ENCODE data around the gene DHCR24. TPM values are rescaled to one million over a fixed set of nuclear protein-coding genes. Genes with fewer than 3 reads are reported as not detected.
"Not testable (repeated sequence)": the region's sequence is repeated elsewhere in the genome, so short reads cannot be mapped to it uniquely, and the experiment has no call there.

DHCR24 gene
- total RNA-seq, 1 donor from 2014 or later = 87.2 TPM

GRCh38 chr1:54922040-54922761 is 35.2 kb upstream of the DHCR24 start:
- Mint-ChIP-seq H3K27ac (ENCODE audit: unreplicated experiment) (no peak overlapping the region), H3K27me3 (ENCODE audit: unreplicated experiment) (no peaks in the 10 kb centered on the region), H3K36me3 (ENCODE audit: unreplicated experiment) (no peaks in the 10 kb centered on the region), H3K4me1 (ENCODE audit: unreplicated experiment) (peaks cover 11% of the 10 kb centered on the region), H3K4me3 (ENCODE audit: unreplicated experiment) (no peak overlapping the region), H3K9me3 (ENCODE audit: unreplicated experiment) (no peaks in the 10 kb centered on the region)
- DNase-seq (ENCODE audit: extremely low spot score, unreplicated experiment) = no peak
- no peak for TF ChIP-seq CTCF (IDR thresholded peaks at IDR 0.05)

DNA sequence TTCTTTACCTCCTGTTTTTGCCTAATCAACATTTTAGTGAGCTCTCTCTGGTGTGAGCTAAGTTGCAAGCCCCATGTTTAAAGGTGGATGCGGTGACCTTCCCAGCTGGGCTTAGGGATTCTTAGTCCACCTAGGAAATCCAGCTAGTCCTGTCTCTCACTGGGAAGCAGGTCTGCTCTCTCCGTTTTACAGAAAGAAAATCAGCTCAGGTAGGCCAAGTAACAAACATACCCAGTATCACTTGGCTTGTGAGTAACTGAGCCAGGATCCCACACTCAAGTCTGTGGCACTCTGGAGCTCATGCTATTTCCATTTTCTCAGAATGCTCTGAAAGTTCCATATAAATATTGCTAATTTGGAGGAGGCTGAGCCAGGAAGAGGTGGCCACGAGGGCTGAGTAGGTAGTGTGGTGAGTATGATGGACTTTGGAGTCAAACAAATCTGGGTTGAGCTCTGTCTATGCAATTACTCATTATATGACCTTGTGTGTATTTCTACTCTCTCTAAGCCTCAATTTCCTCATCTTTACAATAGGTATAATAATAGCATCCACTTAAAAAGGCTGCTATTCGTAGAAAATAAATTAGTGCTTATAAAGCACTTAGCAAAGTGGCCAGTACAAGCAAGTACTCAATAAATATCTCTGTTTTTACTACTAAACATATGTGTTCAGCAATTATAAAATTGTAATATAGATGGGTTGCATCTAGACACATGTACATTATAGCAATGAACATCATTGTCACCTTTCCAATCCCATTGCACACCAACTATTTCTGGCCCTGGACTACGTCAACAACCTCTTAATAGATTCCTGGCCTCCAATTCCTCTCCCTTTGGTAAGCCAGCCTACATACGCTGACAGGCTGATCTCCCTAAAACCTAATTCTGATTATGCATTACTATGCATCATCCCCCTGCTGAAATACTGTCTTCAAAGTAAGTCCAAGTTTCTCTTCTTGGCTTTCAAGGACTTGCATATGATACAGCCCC is 32.7 kb upstream of the DHCR24 start:
- H3K27me3 Mint-ChIP-seq (ENCODE audit: unreplicated experiment) = no peaks in the 10 kb centered on the region
- H3K4me3 Mint-ChIP-seq (ENCODE audit: unreplicated experiment) = no peak overlapping the region
- H3K9me3 Mint-ChIP-seq (ENCODE audit: unreplicated experiment) = no peaks in the 10 kb centered on the region
- no peaks in the 10 kb centered on the region for H3K36me3 Mint-ChIP-seq (ENCODE audit: unreplicated experiment)
- H3K27ac Mint-ChIP-seq (ENCODE audit: unreplicated experiment) = no peak overlapping the region
- TF ChIP-seq CTCF (IDR thresholded peaks at IDR 0.05) = no peak
- H3K4me1 Mint-ChIP-seq (ENCODE audit: unreplicated experiment) = peaks cover 2% of the 10 kb centered on the region
- DNase-seq (ENCODE audit: extremely low spot score, unreplicated experiment) = no peak

- H3K36me3 Mint-ChIP-seq (ENCODE audit: unreplicated experiment); H3K4me1 Mint-ChIP-seq (ENCODE audit: unreplicated experiment); DNase-seq (ENCODE audit: extremely low spot score, unreplicated experiment); H3K9me3 Mint-ChIP-seq (ENCODE audit: unreplicated experiment); H3K27ac Mint-ChIP-seq (ENCODE audit: unreplicated experiment); H3K27me3 Mint-ChIP-seq (ENCODE audit: unreplicated experiment); H3K4me3 Mint-ChIP-seq (ENCODE audit: unreplicated experiment): not testable (repeated sequence)
Observed at GRCh38 chr1:54911076-54911475, 24.1 kb upstream of the DHCR24 start.

DNA sequence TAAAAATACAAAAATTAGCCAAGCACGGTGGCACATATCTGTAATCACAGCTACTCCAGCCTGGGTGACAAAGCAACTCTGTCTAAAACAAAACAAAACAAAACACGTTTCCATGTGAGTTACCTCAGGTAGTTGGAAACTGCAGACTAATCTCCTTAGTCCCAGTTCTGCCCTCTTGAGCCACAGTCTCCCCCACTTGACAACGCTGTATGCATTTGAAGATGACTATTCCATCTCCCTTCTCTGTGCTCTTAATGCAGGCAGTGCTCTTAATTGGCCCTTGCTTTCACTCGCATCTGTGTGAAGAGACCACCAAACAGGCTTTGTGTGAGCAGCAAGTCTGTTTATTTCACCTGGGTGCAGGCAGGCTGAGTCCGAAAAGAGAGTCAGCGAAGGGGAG is 19.6 kb upstream of the DHCR24 start:
- H3K9me3 Mint-ChIP-seq (ENCODE audit: unreplicated experiment) = no peaks in the 10 kb centered on the region
- no peaks in the 10 kb centered on the region for H3K27me3 Mint-ChIP-seq (ENCODE audit: unreplicated experiment)
- no peak overlapping the region for H3K4me3 Mint-ChIP-seq (ENCODE audit: unreplicated experiment)
- H3K27ac Mint-ChIP-seq (ENCODE audit: unreplicated experiment) = no peak overlapping the region
- DNase-seq (ENCODE audit: extremely low spot score, unreplicated experiment) = no peak
- no peak for TF ChIP-seq CTCF (IDR thresholded peaks at IDR 0.05)
- H3K36me3 Mint-ChIP-seq (ENCODE audit: unreplicated experiment) = no peaks in the 10 kb centered on the region
- peaks cover 21% of the 10 kb centered on the region for H3K4me1 Mint-ChIP-seq (ENCODE audit: unreplicated experiment)

- Mint-ChIP-seq H3K27me3 (ENCODE audit: unreplicated experiment) (no peaks in the 10 kb centered on the region), H3K36me3 (ENCODE audit: unreplicated experiment) (no peaks in the 10 kb centered on the region), H3K4me3 (ENCODE audit: unreplicated experiment) (no peak overlapping the region), H3K4me1 (ENCODE audit: unreplicated experiment) (peaks cover 26% of the 10 kb centered on the region), H3K27ac (ENCODE audit: unreplicated experiment) (peak overlapping the region; percentile 20), H3K9me3 (ENCODE audit: unreplicated experiment) (no peaks in the 10 kb centered on the region)
- no peak for DNase-seq (ENCODE audit: extremely low spot score, unreplicated experiment)
- no peak for TF ChIP-seq CTCF (IDR thresholded peaks at IDR 0.05)
Observed at GRCh38 chr1:54904476-54905048, 17.6 kb upstream of the DHCR24 start.
